Measurements from ENCODE around the gene PHF20. TPM values are rescaled to one million over a fixed set of nuclear protein-coding genes. Genes with fewer than 3 reads are reported as not detected.

PHF20 gene
- total and polyA plus RNA-seq, 2 of the 13 experiments (the other 11 are each of a cell fraction or from before 2014, with no cell fraction given): 22.8 to 34.1 TPM

DNA sequence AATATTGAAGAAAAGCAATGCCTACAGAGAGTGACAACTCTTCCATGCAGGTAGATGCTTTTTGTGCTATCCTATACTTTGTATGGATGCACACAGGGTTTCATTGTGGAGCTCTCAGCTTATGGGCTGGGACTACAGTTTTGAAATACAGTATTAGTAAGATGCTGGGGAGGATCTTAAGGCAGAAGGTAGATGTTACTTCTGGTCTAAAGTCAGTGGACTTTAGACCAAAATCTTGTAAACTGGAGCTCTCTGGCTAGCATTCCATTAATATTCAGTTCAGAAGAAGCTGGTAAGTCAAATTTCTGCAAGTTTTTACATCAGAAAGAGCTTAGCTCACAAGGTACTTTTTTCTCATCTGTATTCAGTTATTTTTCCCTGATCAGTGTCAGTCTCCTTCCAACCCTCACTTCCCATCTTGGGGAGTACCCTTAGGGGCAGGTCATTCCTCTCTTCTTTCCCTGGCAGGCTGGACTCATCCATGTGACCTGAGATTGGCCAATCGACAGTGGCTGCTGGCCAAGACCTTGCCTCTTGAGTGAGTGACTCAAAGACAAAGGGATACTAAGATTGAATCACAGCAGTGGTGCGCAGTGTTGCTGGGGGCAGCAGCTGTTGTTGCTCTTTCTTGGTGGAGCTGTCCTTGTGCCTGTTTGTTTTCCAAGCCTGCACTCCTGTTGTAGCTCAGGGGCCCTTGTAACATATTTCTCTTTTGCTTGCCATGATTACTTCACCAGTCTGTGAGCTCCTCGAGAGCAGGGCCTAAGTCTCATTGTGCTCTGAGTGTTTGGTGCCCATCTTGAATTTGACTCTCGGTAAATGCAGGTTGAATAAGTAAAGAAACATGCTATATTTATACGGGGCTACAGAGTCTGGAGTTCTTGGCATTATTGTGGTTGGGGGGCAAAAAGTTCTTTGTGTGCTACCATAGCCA is 2.8 kb upstream of the PHF20 start (continued):
- TF ChIP-seq SALL1 (CRISPR knock-in tag; IDR thresholded peaks at IDR 0.05) (peak; percentile 79), SIX4 (CRISPR knock-in tag; IDR thresholded peaks at IDR 0.05) (no peak), HOXA7 (CRISPR knock-in tag; IDR thresholded peaks at IDR 0.05) (no peak), ZNF343 (CRISPR knock-in tag; IDR thresholded peaks at IDR 0.05) (no peak), ZNF251 (CRISPR knock-in tag; IDR thresholded peaks at IDR 0.05) (no peak), ELF3 (CRISPR knock-in tag; IDR thresholded peaks at IDR 0.05) (0 out of 2 replicates have a peak, but pooled peaks have one; percentile 16), CENPT (CRISPR knock-in tag; IDR thresholded peaks at IDR 0.05; ENCODE audit: low read depth) (no peak), GATAD1 (CRISPR knock-in tag; IDR thresholded peaks at IDR 0.05) (peak; percentile 55; the same call in 1 of the 2 replicates), SSRP1 (CRISPR knock-in tag; IDR thresholded peaks at IDR 0.05) (0 out of 2 replicates have a peak, but pooled peaks have one; percentile 51), ARNTL (CRISPR knock-in tag; IDR thresholded peaks at IDR 0.05) (peak; percentile 51; the same call in 1 of the 2 replicates), ZBTB21 (CRISPR knock-in tag; IDR thresholded peaks at IDR 0.05) (no peak; the same call in none of the 2 replicates), JDP2 (CRISPR knock-in tag; IDR thresholded peaks at IDR 0.05; ENCODE audit: borderline replicate concordance) (no peak), AHR (CRISPR knock-in tag; IDR thresholded peaks at IDR 0.05) (peak; percentile 89; the same call in 1 of the 2 replicates), MIER2 (CRISPR knock-in tag; IDR thresholded peaks at IDR 0.05) (peak; percentile 62; the same call in 1 of the 2 replicates), HMG20B (CRISPR knock-in tag; conservative IDR thresholded peaks at IDR 0.05) (0 out of 2 replicates have a peak, but pooled peaks have one; percentile 29), ZNF792 (CRISPR knock-in tag; IDR thresholded peaks at IDR 0.05) (no peak), SMAD1 (CRISPR knock-in tag; IDR thresholded peaks at IDR 0.05; ENCODE audit: borderline replicate concordance, low read depth) (no peak), PAWR (CRISPR knock-in tag; IDR thresholded peaks at IDR 0.05; ENCODE audit: borderline replicate concordance) (no peak), ZBTB3 (CRISPR knock-in tag; IDR thresholded peaks at IDR 0.05; ENCODE audit: borderline replicate concordance, low read depth) (no peak), SMC3 (IDR thresholded peaks at IDR 0.05; ENCODE audit: low read length) (peak; percentile 34), ZNF644 (CRISPR knock-in tag; IDR thresholded peaks at IDR 0.05; ENCODE audit: low read depth) (peak; percentile 88), MBD4 (IDR thresholded peaks at IDR 0.05; ENCODE audit: borderline replicate concordance, low read length) (no peak), ISX (CRISPR knock-in tag; conservative IDR thresholded peaks at IDR 0.05) (no peak), ZNF468 (CRISPR knock-in tag; IDR thresholded peaks at IDR 0.05) (no peak)
- TF ChIP-seq, protein P1, sequence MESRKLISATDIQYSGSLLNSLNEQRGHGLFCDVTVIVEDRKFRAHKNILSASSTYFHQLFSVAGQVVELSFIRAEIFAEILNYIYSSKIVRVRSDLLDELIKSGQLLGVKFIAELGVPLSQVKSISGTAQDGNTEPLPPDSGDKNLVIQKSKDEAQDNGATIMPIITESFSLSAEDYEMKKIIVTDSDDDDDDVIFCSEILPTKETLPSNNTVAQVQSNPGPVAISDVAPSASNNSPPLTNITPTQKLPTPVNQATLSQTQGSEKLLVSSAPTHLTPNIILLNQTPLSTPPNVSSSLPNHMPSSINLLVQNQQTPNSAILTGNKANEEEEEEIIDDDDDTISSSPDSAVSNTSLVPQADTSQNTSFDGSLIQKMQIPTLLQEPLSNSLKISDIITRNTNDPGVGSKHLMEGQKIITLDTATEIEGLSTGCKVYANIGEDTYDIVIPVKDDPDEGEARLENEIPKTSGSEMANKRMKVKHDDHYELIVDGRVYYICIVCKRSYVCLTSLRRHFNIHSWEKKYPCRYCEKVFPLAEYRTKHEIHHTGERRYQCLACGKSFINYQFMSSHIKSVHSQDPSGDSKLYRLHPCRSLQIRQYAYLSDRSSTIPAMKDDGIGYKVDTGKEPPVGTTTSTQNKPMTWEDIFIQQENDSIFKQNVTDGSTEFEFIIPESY (CRISPR knock-in tag; IDR thresholded peaks at IDR 0.05): peak; percentile 40; the same call in 1 of the 2 replicates
- TF ChIP-seq, protein P2, sequence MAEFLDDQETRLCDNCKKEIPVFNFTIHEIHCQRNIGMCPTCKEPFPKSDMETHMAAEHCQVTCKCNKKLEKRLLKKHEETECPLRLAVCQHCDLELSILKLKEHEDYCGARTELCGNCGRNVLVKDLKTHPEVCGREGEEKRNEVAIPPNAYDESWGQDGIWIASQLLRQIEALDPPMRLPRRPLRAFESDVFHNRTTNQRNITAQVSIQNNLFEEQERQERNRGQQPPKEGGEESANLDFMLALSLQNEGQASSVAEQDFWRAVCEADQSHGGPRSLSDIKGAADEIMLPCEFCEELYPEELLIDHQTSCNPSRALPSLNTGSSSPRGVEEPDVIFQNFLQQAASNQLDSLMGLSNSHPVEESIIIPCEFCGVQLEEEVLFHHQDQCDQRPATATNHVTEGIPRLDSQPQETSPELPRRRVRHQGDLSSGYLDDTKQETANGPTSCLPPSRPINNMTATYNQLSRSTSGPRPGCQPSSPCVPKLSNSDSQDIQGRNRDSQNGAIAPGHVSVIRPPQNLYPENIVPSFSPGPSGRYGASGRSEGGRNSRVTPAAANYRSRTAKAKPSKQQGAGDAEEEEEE (CRISPR knock-in tag; IDR thresholded peaks at IDR 0.05; ENCODE audit: borderline replicate concordance): no peak
